A673 (cell line): ENCODE results near the gene PCIF1.
"Not testable (repeated sequence)": the region's sequence is repeated elsewhere in the genome, so short reads cannot be mapped to it uniquely, and the experiment has no call there.

Source experiments
- CTCF ChIP-seq: fragments of 300-800, 200-600 bp; sonication (generic); conservative IDR thresholded peaks from 2 replicates; pipeline ENCODE4 v1.5.1; 2017; ENCODE audit warnings: low read depth, mild to moderate bottlenecking, antibody characterized with exemption, low read length, moderate library complexity, mixed read lengths
- EZH2 ChIP-seq: fragments of 200-600 bp; sonication (generic); IDR thresholded peaks from 2 replicates; pipeline ENCODE4 v1.6.1; 2017; ENCODE audit warnings: borderline replicate concordance, low read depth, mild to moderate bottlenecking, mixed read lengths, antibody characterized with exemption, low read length; ENCODE audit not compliant: poor library complexity, severe bottlenecking

GRCh38 chr20:45995495-45996097, 61.1 kb downstream of the PCIF1 start:
- not testable (repeated sequence) for TF ChIP-seq CTCF, EZH2
